Erythroblast (primary cell): ENCODE results near the gene B4GALT7.
"Not testable (repeated sequence)": the region's sequence is repeated elsewhere in the genome, so short reads cannot be mapped to it uniquely, and the experiment has no call there.

Source experiments
- DNase-seq, 2 experiments: peaks; one replicate each; lab custom pipeline; 2025; lab: John Stamatoyannopoulos, UW
- GATA1 ChIP-seq: IDR thresholded peaks from 2 replicates; pipeline ENCODE4 v1.6.1; 2011; ENCODE audit warnings: low read depth, mild to moderate bottlenecking, control low read depth, low read length, moderate library complexity
- POLR2A ChIP-seq: IDR thresholded peaks from 2 replicates; pipeline ENCODE4 v1.6.1; 2011; ENCODE audit warnings: mild to moderate bottlenecking, low read length

The B4GALT7 gene

GRCh38 chr5:177609076-177610059, 9.4 kb downstream of the B4GALT7 start:
- no peak for TF ChIP-seq POLR2A
- no peak for TF ChIP-seq GATA1

GRCh38 chr5:177610131-177610769, 10.3 kb downstream of the B4GALT7 start:
- no peak for TF ChIP-seq GATA1
- no peak for TF ChIP-seq POLR2A
- no peak for DNase-seq

More at GRCh38 chr5:177609076-177610059, 9.4 kb downstream of the B4GALT7 start:
- DNase-seq: no peak

GRCh38 chr5:177610770-177611445, 11.0 kb downstream of the B4GALT7 start:
- TF ChIP-seq GATA1: no peak
- TF ChIP-seq POLR2A: no peak
- DNase-seq: no peak

- TF ChIP-seq GATA1 (no peak), POLR2A (no peak)
Observed at GRCh38 chr5:177611446-177612214, 11.7 kb downstream of the B4GALT7 start.

GRCh38 chr5:177612215-177612673, 12.3 kb downstream of the B4GALT7 start:
- DNase-seq: no peak
- TF ChIP-seq GATA1 (no peak), POLR2A (no peak)

More at GRCh38 chr5:177611446-177612214, 11.7 kb downstream of the B4GALT7 start:
- no peak for DNase-seq

- TF ChIP-seq GATA1 (no peak), POLR2A (no peak)
- no peak for DNase-seq
Observed at GRCh38 chr5:177620560-177620959, 20.6 kb downstream of the B4GALT7 start.

GRCh38 chr5:177624172-177624571, 24.2 kb downstream of the B4GALT7 start:
- not testable (repeated sequence) for DNase-seq

- DNase-seq: not testable (repeated sequence)
Observed at GRCh38 chr5:177630186-177630585, 30.3 kb downstream of the B4GALT7 start.

GRCh38 chr5:177634912-177635311, 35.0 kb downstream of the B4GALT7 start:
- not testable (repeated sequence) for DNase-seq

GRCh38 chr5:177645462-177645861, 45.5 kb downstream of the B4GALT7 start:
- not testable (repeated sequence) for DNase-seq

GRCh38 chr5:177651235-177651634, 51.3 kb downstream of the B4GALT7 start:
- not testable (repeated sequence) for DNase-seq

- not testable (repeated sequence) for DNase-seq
Observed at GRCh38 chr5:177657846-177658245, 57.9 kb downstream of the B4GALT7 start.

- DNase-seq: not testable (repeated sequence)
Observed at GRCh38 chr5:177658542-177658941, 58.6 kb downstream of the B4GALT7 start.
